T47D (cell line): ENCODE data around the gene RBFOX2.

Source experiments
- DNase-seq, 2 experiments: peaks; one replicate each; pipeline versions ENCODE4 v3.0.0 to v3.0.0-alpha.2; 2011 to 2012; ENCODE audit warnings: low read depth in 1 of 2, low spot score in 1 of 2
- JUND ChIP-seq: IDR thresholded peaks from 2 replicates; pipeline ENCODE4 v1.6.1; 2012; ENCODE audit warnings: low read depth
- in situ Hi-C: cut with HindIII; loops from 2 replicates; pipeline ENCODE4 v1.10.0; 2016; ENCODE audit warnings: low sequenced_read_pairs, low pct_unique_long_range_greater_than_20kb

Gene RBFOX2

GRCh38 chr22:35862697-35863096, 165.9 kb downstream of the RBFOX2 start:
- in situ Hi-C loops, result no loop called here
- no peak for DNase-seq

DNA sequence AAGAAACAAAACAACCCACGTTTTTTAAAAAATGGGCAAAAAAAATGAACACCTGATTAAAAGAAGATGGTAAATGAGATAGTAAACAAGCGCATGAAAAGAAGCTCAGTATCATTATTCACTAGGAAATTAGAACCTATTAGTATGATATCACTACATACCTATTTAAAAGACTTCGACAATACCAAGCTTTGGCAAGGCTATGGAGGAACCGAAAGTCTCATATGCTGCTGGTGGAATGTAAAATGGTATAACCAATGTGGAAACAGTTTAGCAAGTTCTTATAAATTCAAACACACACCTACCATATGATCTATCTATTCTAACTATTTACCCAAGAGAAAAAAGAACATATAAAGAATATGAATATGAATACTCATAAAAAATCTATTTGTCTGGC, 167.2 kb downstream of the RBFOX2 start:
- DNase-seq, result no peak
- no peak for TF ChIP-seq JUND
- in situ Hi-C loops, result no loop called here

More at GRCh38 chr22:35862697-35863096, 165.9 kb downstream of the RBFOX2 start:
- TF ChIP-seq JUND, result no peak

DNA sequence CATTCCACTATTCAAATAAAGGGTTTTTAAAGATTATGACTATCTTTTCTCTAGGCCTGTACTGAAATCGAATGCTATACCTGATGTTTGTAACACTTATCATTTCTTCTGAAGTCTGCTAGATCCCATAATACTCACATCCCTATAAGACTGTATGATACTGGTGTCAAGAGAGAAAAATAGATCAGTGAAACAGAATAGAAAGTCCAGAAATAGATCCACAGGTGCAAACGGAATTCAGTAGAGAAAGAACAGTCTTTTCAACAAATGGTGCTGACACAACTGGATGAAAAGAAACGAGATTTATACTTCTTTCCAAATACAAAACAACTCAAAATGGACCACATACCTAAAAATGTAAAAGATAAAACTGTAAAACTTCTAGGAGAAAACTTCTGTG, 167.8 kb downstream of the RBFOX2 start:
- no peak for TF ChIP-seq JUND
- no peak for DNase-seq
- in situ Hi-C loops, result no loop called here

DNA sequence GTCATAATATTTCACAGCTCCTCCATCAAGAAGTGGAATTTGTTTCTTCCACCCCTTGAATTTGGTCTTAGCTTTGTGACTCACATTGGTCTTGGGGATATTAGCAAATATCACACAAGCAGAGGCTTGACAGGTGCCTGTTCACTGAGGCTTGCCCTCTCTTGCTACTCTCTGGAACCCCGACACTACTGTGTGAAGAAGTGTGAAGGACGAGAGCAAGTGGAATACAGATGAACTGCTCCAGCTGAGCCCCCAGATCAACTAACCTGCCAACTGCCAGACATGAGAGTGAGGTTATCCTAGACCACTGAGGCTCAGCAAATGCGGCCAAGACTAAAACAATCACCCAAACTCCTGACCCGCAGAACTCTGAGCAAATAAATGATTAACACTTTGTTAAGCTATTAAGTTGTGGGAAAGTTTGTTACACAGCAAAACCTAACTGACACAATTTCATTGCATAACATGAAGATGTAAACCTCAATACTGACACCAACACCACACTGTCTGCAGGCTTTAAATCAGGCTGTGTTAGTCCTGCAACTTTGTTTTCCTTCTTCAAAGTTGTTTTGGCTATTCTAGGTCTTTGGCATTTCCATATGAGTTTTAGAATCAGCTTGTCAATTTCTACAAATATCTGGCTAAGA, 168.4 kb downstream of the RBFOX2 start:
- no peak for TF ChIP-seq JUND
- no peak for DNase-seq
- in situ Hi-C loops, result no loop called here

GRCh38 chr22:35854334-35854733, 174.3 kb downstream of the RBFOX2 start:
- in situ Hi-C loops, result no loop called here
- no peak for TF ChIP-seq JUND
- DNase-seq, result no peak

- DNase-seq, result no peak
- in situ Hi-C loops, result no loop called here
- TF ChIP-seq JUND, result no peak
These were observed 176.5 kb downstream of the RBFOX2 start for GRCh38 chr22:35852076-35852475.

- no peak for TF ChIP-seq JUND
- in situ Hi-C loops, result no loop called here
- no peak for DNase-seq
These were observed 177.8 kb downstream of the RBFOX2 start for GRCh38 chr22:35850831-35851230.

- no peak for TF ChIP-seq JUND
- in situ Hi-C loops, result no loop called here
- DNase-seq, result no peak
These were observed 181.8 kb downstream of the RBFOX2 start for GRCh38 chr22:35846804-35847203.

DNA sequence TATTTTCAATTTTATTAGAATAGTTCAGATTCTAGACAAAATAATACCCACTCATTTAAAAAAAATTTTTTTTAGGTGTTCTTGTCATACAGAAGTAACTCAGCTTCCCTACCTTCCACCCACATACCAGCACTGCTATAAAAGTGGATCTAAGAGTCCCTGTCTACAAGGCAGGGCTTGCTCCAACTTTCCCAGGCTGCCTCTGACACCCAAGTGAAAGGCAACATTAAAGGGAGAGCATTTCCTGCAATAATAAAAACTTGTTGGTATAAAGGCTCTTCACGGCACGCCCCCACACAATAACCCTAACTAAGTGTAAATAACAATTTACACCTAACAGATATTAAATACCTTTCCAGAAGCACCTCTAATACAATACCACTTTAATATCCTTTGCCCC, 183.7 kb downstream of the RBFOX2 start:
- TF ChIP-seq JUND, result no peak
- in situ Hi-C loops, result no loop called here
- no peak for DNase-seq

GRCh38 chr22:35842954-35843353, 185.7 kb downstream of the RBFOX2 start:
- in situ Hi-C loops, result no loop called here
- DNase-seq, result peak in 1 of 2 experiments; percentile 80
- TF ChIP-seq JUND, result no peak

- TF ChIP-seq JUND, result no peak
- no peak for DNase-seq
- in situ Hi-C loops, result no loop called here
These were observed 186.1 kb downstream of the RBFOX2 start for GRCh38 chr22:35842519-35842913.

- no peak for TF ChIP-seq JUND
- in situ Hi-C loops, result no loop called here
- DNase-seq, result no peak
These were observed 186.6 kb downstream of the RBFOX2 start for GRCh38 chr22:35841907-35842518.

- DNase-seq, result peak in 1 of 2 experiments; percentile 90
- no peak for TF ChIP-seq JUND
- in situ Hi-C loops, result no loop called here
These were observed 188.3 kb downstream of the RBFOX2 start for GRCh38 chr22:35840302-35840739.

DNA sequence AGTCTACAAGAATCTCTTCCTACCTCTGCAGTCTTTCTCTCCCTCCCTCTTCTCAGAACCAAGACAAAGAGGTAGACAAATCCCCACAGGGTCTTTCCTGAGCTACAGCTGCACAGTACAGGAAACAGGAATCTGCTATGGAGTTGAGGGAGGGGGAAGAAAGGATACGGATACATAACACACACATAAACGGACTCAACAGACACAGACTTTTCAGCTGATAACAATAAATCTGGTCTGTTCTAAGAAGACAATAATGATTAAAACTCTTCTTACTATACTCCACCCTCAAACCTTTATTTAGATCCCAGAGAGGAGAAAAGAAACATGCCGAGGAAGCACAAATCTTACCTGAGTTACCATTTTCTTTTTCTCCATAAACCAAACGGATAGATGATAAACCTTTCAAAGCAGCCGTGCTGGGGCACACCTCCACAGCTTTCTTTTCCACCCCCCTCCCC, 188.8 kb downstream of the RBFOX2 start:
- DNase-seq, result no peak
- in situ Hi-C loops, result no loop called here
- TF ChIP-seq JUND, result no peak
